ENCODE data around the gene KCNMA1. TPM values are rescaled to one million over a fixed set of nuclear protein-coding genes. Genes with fewer than 3 reads are reported as not detected.

The KCNMA1 gene
- total and polyA plus RNA-seq, 7 donors, result 15.3 to 427 (median 256) TPM

DNA sequence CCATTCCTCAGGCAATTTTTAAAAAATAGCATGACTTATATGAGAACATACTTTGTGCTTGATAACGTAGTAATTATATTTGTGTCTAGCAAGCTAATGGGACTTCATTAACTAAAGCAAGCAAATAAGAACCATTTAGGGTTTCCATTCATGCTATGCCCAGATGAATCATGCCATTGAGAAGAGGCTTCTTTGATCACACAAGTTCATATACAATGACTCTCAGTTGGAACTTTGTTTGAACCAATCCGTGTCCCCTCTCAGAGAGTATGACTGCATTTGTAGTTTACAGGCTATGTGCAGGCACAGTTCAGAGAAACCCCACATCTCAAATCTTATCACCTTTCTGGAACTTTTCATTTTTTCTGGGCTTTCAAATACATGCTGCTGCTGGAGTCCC, 614.2 kb downstream of the KCNMA1 start:
- TF ChIP-seq POLR2A (IDR thresholded peaks at IDR 0.05) (no peak), POLR2AphosphoS5 (IDR thresholded peaks at IDR 0.05) (no peak), EP300 (IDR thresholded peaks at IDR 0.05) (no peak)
- TF ChIP-seq, protein P1, sequence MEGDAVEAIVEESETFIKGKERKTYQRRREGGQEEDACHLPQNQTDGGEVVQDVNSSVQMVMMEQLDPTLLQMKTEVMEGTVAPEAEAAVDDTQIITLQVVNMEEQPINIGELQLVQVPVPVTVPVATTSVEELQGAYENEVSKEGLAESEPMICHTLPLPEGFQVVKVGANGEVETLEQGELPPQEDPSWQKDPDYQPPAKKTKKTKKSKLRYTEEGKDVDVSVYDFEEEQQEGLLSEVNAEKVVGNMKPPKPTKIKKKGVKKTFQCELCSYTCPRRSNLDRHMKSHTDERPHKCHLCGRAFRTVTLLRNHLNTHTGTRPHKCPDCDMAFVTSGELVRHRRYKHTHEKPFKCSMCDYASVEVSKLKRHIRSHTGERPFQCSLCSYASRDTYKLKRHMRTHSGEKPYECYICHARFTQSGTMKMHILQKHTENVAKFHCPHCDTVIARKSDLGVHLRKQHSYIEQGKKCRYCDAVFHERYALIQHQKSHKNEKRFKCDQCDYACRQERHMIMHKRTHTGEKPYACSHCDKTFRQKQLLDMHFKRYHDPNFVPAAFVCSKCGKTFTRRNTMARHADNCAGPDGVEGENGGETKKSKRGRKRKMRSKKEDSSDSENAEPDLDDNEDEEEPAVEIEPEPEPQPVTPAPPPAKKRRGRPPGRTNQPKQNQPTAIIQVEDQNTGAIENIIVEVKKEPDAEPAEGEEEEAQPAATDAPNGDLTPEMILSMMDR (IDR thresholded peaks at IDR 0.05), result no peak
- Histone ChIP-seq H3K27me3 (no peaks in the 10 kb centered on the region), H3K9me3 (no peaks in the 10 kb centered on the region), H3K4me1 (no peaks in the 10 kb centered on the region), H3K27ac (no peak overlapping the region), H3K4me3 (no peak overlapping the region), H3K36me3 (peaks cover 0 to 10% (median 4%) of the 10 kb centered on the region in 4 donors)
- no peak for DNase-seq
- WGBS, 2 donors, result 89 to 91% methylated on average over 2 of the region's 2 CpGs
- intact Hi-C loops (cut with DNase I), result no loop called here

DNA sequence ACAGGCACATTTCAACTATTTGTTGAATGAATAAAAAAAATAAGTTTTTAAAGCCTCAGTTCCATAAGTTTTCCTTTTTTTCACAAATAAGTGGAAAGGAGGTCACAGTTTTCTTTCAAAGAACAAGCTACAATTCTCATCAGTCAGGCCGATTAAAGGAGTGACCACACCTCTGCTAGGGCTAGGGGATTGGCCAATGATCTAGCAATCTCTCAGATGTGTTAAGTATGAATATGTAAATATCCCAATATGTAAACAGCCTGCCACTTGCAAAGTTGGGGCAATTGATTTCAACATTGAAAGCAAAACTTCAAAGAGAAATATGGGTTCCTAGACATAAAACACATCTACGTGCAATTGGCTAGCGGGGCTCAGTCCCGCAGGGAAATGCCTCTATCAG, 614.9 kb downstream of the KCNMA1 start:
- peaks cover 0 to 17% (median 3%) of the 10 kb centered on the region in 4 donors for H3K36me3 ChIP-seq
- WGBS, 2 donors, result 69 to 94% methylated on average over 4 of the region's 4 CpGs
- DNase-seq, result no peak

DNA sequence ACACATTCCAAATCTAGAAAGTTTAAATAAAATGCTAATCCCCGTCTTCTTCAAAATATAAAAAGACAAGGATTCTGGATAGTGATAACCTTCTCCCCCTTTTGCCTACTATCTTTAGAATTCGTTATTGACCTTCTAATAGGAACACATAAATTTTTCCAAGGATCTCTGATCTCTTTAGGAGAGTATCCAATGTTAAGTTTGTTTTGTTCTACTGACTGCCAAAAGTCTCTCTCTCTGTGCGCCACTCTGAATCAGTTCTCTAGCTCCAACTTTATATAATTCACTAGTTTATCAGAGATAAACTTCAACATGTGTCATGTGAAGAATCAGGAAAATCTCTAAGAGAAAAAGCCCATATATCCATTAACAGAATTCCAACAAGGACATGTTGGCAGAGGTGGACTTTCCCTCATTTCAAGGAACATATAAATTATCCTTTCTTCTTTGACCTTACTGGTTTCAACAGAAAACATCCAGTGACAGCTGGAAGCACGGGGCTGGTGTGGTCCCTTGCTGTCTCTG, 615.6 kb downstream of the KCNMA1 start:
- 71 to 75% methylated on average over 4 of the region's 4 CpGs for WGBS, 2 donors

More for the DNA sequence above, 614.9 kb downstream of the KCNMA1 start:
- H3K9me3 ChIP-seq, result no peaks in the 10 kb centered on the region
- no peak overlapping the region for H3K4me3 ChIP-seq
- intact Hi-C loops (cut with DNase I), result no loop called here
- no peaks in the 10 kb centered on the region for H3K4me1 ChIP-seq
- no peaks in the 10 kb centered on the region for H3K27me3 ChIP-seq
- TF ChIP-seq POLR2AphosphoS5 (IDR thresholded peaks at IDR 0.05) (no peak), EP300 (IDR thresholded peaks at IDR 0.05) (no peak), POLR2A (IDR thresholded peaks at IDR 0.05) (no peak)
- TF ChIP-seq, protein P1 (IDR thresholded peaks at IDR 0.05), result no peak
- no peak overlapping the region for H3K27ac ChIP-seq

DNA sequence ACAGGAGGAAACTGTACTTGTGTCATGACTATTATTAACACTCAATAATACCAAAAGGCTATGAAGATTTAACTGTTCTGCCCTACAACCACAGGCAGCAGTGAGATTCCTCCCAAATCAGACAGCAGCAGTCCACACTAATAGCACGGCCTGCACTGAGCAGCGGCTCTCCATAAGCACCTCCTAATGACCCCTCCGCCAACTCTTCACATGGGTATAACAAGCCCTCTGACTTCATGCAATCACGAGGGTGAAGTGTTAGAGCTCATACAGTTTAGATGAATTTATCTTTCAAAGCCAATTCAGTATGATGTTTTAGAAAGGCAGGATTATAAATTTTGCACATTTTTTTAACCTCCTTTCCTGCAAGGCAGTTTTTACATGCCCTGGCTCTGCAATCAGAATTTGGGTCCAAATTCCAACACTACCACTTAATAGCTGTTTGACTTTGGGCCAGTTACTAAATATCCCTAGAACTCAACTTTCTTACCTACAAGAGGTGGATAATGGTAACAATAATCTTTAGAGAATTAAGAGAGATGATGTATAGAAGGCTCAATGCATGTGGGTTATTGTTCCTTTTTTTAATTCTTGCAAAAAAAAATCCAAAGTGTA, 617.1 kb downstream of the KCNMA1 start:
- H3K4me1 ChIP-seq, result no peaks in the 10 kb centered on the region
- WGBS, 2 donors, result 76 to 87% methylated on average over 4 of the region's 4 CpGs
- TF ChIP-seq EP300 (IDR thresholded peaks at IDR 0.05), result no peak
- TF ChIP-seq, protein P1 (IDR thresholded peaks at IDR 0.05), result no peak
- DNase-seq, result no peak
- no peaks in the 10 kb centered on the region for H3K27me3 ChIP-seq
- intact Hi-C loops (cut with DNase I), result no loop called here
- H3K27ac ChIP-seq, result no peak overlapping the region
- no peaks in the 10 kb centered on the region for H3K9me3 ChIP-seq
- H3K4me3 ChIP-seq, result no peak overlapping the region
- H3K36me3 ChIP-seq, result peaks cover 3 to 23% (median 5%) of the 10 kb centered on the region in 4 donors

More for the DNA sequence above, 615.6 kb downstream of the KCNMA1 start:
- peaks cover under 1 to 24% (median 4%) of the 10 kb centered on the region in 4 donors for H3K36me3 ChIP-seq
- H3K27me3 ChIP-seq, result no peaks in the 10 kb centered on the region
- TF ChIP-seq POLR2A (IDR thresholded peaks at IDR 0.05) (no peak), EP300 (IDR thresholded peaks at IDR 0.05) (no peak), POLR2AphosphoS5 (IDR thresholded peaks at IDR 0.05) (no peak)
- TF ChIP-seq, protein P1 (IDR thresholded peaks at IDR 0.05), result no peak
- no peak overlapping the region for H3K4me3 ChIP-seq
- H3K27ac ChIP-seq, result no peak overlapping the region
- H3K9me3 ChIP-seq, result no peaks in the 10 kb centered on the region
- intact Hi-C loops (cut with DNase I), result no loop called here
- H3K4me1 ChIP-seq, result no peaks in the 10 kb centered on the region
- no peak for DNase-seq
